GM12873 (cell line): ENCODE data around the gene RNF19B.

ENCODE experiments used
- CTCF ChIP-seq: IDR thresholded peaks from 2 replicates; pipeline ENCODE4 v1.5.1; 2012; ENCODE audit warnings: low read depth, mild to moderate bottlenecking, moderate library complexity, low read length, control low read depth; ENCODE audit not compliant: insufficient read depth; ENCODE audit errors: missing control alignments

RNF19B gene

GRCh38 chr1:32924881-32925344 is 39.7 kb downstream of the RNF19B start:
- no peak for TF ChIP-seq CTCF

- TF ChIP-seq CTCF = no peak
These were observed 43.8 kb downstream of the RNF19B start for GRCh38 chr1:32920833-32921232.

GRCh38 chr1:32919811-32920733 is 44.5 kb downstream of the RNF19B start:
- no peak for TF ChIP-seq CTCF

- no peak for TF ChIP-seq CTCF
These were observed 46.4 kb downstream of the RNF19B start for GRCh38 chr1:32918179-32918578.

- no peak for TF ChIP-seq CTCF
These were observed 47.1 kb downstream of the RNF19B start for GRCh38 chr1:32917521-32917920.

- no peak for TF ChIP-seq CTCF
These were observed 48.6 kb downstream of the RNF19B start for GRCh38 chr1:32915766-32916706.

- TF ChIP-seq CTCF = no peak
These were observed 54.3 kb downstream of the RNF19B start for GRCh38 chr1:32910319-32910718.
